Stomach (tissue), 4 donors: ENCODE measurements around the gene USP34.

Experiments
- CTCF ChIP-seq, 7 experiments: fragments of 450-650 bp in 4 of 7; fragments of 200-600 bp in 3 of 7; sonication (generic) in 3 of 7; IDR thresholded peaks; one replicate each; pipeline ENCODE4 v1.5.1; 2016 to 2019; ENCODE audit warnings: antibody characterized with exemption in 7 of 7, control low read depth in 2 of 7, mild to moderate bottlenecking in 1 of 7
- POLR2A ChIP-seq, 4 donors: fragments of 450-650 bp; IDR thresholded peaks; one replicate each; pipeline ENCODE4 v1.6.1; 2016; ENCODE audit warnings: antibody characterized with exemption in 4 of 4, control low read depth in 2 of 4, mild to moderate bottlenecking in 1 of 4, moderate library complexity in 1 of 4

- TF ChIP-seq POLR2A (IDR thresholded peaks at IDR 0.05) (no peak), CTCF (IDR thresholded peaks at IDR 0.05) (no peak)
Measured at GRCh38 chr2:61277756-61278155, 193.1 kb downstream of the USP34 start.
